ENCODE data around the gene CFAP119. TPM values are rescaled to one million over a fixed set of nuclear protein-coding genes. Genes with fewer than 3 reads are reported as not detected.

The CFAP119 gene
- total and polyA plus RNA-seq, 10 of the 15 experiments (the other 5 are each of a cell fraction or from before 2014, with no cell fraction given): 2.2 to 9.4 (median 4.3) TPM

GRCh38 chr16:30768583-30769181, 6.8 kb upstream of the CFAP119 start:
- SMC1A ChIA-PET (ENCODE audit: uncharacterized antibody, unreplicated experiment): interaction anchor here (0.7 kb wide), 1 partner anchor 104 kb away, joined by 3 read pairs; no protein-coding TSS in a partner anchor
- no peak for DNase-seq (ENCODE audit: low read depth, low spot score)
- TF ChIP-seq E2F4 (IDR thresholded peaks at IDR 0.05; ENCODE audit: low read depth, low read length) (no peak), MYB (IDR thresholded peaks at IDR 0.05; ENCODE audit: borderline replicate concordance, low read depth, low read length) (no peak), TCF12 (IDR thresholded peaks at IDR 0.05; ENCODE audit: low read depth, low read length) (no peak), RB1 (IDR thresholded peaks at IDR 0.05; ENCODE audit: borderline replicate concordance) (no peak), ZNF687 (IDR thresholded peaks at IDR 0.05) (no peak), SMAD1 (IDR thresholded peaks at IDR 0.05; ENCODE audit: low read depth, partially characterized antibody) (no peak), STAT3 (IDR thresholded peaks at IDR 0.05; ENCODE audit: low read depth, low read length) (no peak), ZBTB11 (CRISPR knock-in tag; IDR thresholded peaks at IDR 0.05) (no peak), KDM1A (IDR thresholded peaks at IDR 0.05; ENCODE audit: borderline replicate concordance) (no peak), CREM (IDR thresholded peaks at IDR 0.05; ENCODE audit: low read depth) (no peak), TAF1 (IDR thresholded peaks at IDR 0.05; ENCODE audit: borderline replicate concordance, low read depth, low read length) (no peak)

More at GRCh38 chr16:30768583-30769181, 6.8 kb upstream of the CFAP119 start:
- ChIA-PET POLR2A (interaction anchor here (0.5 kb wide), 1 partner anchor 49 kb away, joined by 6 read pairs; no protein-coding TSS in a partner anchor), CTCF (interaction anchor here (1.4 to 3.6 kb wide), 2 partner anchors 46 to 173 kb away, joined by 3 to 13 read pairs; no protein-coding TSS in a partner anchor), RAD21 (ENCODE audit: unreplicated experiment) (no interaction called here)
- Histone ChIP-seq H3K9ac (ENCODE audit: control insufficient read depth, insufficient read depth, low read length) (no peak overlapping the region), H3K79me2 (ENCODE audit: control insufficient read depth, insufficient read depth, low read length) (peaks cover 1% of the 10 kb centered on the region; the same call in 1 of the 2 replicates), H3K4me3 (no peak overlapping the region), H3K4me2 (ENCODE audit: control insufficient read depth, insufficient read depth) (no peak overlapping the region), H3K36me3 (ENCODE audit: control insufficient read depth in 2 of 2, insufficient read depth in 2 of 2, low read length in 1 of 2) (peaks cover 45 to 47% of the 10 kb centered on the region in 2 experiments; a peak in 3 of 4 replicates), H2AFZ (ENCODE audit: control insufficient read depth, low read depth, low read length) (no peak overlapping the region), H3K27ac (ENCODE audit: control insufficient read depth, insufficient read depth) (no peak overlapping the region), H3K4me1 (ENCODE audit: control insufficient read depth, insufficient read depth, low read length) (peaks cover under 1% of the 10 kb centered on the region), H3K9me3 (replicated peaks; ENCODE audit: control insufficient read depth, insufficient read depth, low read length) (no peaks in the 10 kb centered on the region), H4K20me1 (ENCODE audit: control insufficient read depth, insufficient read depth) (no peaks in the 10 kb centered on the region), H3K27me3 (replicated peaks in 1 of 2; ENCODE audit: control insufficient read depth in 2 of 2, insufficient read depth in 2 of 2, low read length in 1 of 2) (no peaks in the 10 kb centered on the region)
- intact Hi-C loops (cut with micrococcal nuclease; ENCODE audit: unreplicated experiment) (no loop called here), in situ Hi-C loops (cut with MboI) (loop anchor here (25.0 kb wide), 1 partner anchor 1119 kb away; no protein-coding TSS in a partner anchor)
- ATAC-seq (no peak), FAIRE-seq (no peak)
- WGBS (ENCODE audit: insufficient coverage, insufficient replicate concordance, low lambda C conversion rate, missing lambda C conversion rate): 92% methylated on average over 20 of the region's 23 CpGs
- BruUV-seq (replicated peaks): no TSS peak

Data from GM12878 (cell line).